ENCODE measurements around the gene SLC39A5. TPM values are rescaled to one million over a fixed set of nuclear protein-coding genes. Genes with fewer than 3 reads are reported as not detected.

Gene SLC39A5
- total RNA-seq, 1 donor from 2014 or later: not detected

DNA sequence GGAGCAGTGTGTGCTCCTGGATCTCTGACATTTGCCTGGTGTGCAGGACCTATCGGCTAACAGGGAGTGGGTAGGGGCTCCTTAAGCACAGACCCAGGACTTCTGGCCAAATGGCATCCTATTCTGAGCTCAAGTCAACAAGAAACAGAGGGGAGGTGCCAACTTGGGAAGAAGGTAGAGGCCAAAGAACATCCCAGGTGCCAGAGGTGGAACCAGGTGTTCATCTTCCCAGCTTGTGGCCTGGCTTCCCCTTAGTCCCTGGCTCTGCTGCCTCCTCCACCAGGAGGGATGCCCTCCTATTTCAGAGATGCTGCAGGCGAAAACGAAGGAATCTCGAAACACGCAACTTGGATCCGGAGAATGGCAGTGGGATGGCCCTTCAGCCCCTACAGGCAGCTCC is 6.2 kb downstream of the SLC39A5 start:
- intact Hi-C loops (cut with DNase I): no loop called here
- DNase-seq (ENCODE audit: missing footprints) (peak; percentile 7), ATAC-seq (no peak)

DNA sequence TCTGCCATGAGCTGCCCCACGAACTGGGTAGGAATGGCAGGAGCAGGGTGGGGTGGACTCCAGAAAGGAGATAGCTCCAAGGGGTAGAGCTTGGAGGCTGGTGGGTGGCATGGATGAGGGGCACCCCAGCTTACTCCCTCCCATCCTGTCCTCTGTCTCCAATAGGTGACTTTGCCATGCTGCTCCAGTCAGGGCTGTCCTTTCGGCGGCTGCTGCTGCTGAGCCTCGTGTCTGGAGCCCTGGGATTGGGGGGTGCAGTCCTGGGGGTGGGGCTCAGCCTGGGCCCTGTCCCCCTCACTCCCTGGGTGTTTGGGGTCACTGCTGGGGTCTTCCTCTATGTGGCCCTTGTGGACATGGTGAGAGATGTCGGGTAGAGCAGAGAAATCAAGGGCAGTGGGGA is 7.1 kb downstream of the SLC39A5 start:
- ATAC-seq (no peak), DNase-seq (ENCODE audit: missing footprints) (no peak)
- intact Hi-C loops (cut with DNase I): no loop called here

DNA sequence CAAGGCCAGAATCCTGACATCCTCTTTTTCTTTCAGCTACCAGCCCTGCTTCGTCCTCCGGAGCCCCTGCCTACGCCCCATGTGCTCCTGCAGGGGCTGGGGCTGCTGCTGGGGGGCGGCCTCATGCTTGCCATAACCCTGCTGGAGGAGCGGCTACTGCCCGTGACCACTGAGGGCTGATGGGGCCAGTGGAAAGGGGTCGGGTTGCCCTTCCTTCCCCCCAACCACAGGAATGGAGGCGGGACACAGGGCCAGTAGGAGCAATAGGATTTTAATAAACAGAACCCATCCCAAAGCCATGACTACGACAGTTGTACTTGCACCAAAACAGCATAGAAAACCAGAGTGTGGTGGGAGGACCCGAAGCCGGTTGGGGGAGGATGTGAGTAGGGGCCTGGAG is 7.7 kb downstream of the SLC39A5 start:
- intact Hi-C loops (cut with DNase I): no loop called here
- ATAC-seq: no peak
- peak; percentile 44 for DNase-seq (ENCODE audit: missing footprints)

DNA sequence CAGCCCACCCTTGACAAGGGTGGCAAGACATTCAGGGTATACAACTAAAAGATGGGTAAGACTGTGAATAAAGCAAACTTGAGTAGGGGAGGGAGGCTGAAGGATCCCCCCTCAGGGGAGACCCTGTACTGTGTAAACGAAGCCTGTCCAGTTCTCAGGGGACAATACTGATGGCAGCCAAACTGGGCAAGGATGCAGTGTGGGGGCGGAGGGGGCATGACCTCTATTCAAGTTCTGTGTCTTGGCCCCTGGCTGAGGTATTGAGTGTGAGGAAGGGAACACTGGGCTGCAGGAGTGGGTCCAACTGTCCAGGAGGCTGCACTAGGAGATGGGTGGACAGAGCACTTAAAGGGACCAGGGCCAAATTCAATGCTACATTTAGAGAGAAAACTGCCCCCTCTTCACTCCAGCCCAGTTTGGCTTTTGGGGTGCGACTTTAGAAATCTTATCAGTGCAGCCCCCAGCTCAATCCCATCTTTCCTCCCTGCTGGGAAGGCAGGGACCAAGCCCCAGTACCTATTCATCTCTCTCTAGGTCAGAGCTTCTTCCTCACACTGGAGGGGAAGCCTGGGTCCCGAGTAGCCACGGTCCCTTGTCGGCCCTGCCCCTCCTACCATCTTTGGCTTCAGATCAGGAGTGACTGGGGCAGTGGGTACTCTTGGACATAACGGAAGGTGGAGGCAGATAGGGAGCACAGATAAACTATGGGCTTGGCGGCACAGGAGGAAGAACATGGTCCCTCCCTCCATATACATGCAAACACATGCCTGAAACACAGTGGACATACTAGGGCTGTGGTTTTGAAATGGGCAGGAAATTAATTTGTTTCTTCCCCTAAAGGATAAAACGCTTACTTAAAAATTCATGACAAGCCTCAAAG is 11.8 kb downstream of the SLC39A5 start:
- peak; percentile 48 for DNase-seq (ENCODE audit: missing footprints)
- intact Hi-C loops (cut with DNase I): no loop called here
- no peak for ATAC-seq

DNA sequence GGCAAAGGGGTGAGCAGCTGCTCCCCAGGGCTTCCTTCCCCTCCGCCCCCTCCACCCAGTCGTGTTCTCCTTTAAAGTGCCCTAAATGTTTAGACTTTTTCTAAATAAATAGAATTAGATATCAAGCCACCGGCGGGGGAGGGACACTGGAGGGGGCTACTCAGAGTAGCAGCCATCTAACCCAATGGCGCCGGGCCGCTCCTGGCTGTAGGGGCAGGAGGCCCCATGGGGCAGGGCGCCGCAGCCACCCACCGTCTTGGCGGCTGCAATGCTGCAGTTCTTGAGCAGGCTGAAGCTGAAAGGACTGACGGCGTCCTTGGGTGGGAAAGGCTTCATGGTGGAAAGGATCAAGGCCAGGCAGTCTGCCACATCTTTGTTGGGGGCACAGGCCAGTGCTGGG is 13.1 kb downstream of the SLC39A5 start:
- DNase-seq (ENCODE audit: missing footprints) (peak; percentile 62), ATAC-seq (no peak)
- intact Hi-C loops (cut with DNase I): no loop called here

DNA sequence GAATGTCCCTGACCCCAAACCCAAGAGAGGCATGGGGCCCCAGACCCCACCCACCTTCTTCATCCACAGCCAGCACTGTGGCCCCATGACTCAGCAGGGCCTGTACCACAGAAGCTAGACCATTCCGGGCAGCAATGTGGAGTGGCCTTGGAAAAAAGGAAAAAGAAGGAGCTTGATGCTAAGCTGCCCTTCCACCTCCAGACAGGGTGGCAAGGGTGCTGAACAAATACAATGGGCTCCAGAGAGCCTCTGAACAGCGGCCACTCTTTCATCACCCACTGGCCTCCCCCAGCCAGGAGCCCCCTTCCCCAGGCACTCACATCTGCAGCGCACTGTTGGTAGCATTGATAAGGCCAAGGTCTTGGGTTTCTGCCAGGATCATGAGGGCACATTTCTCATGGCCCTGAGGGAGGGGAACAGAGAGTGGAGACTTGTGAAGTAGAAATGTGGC is 13.9 kb downstream of the SLC39A5 start:
- intact Hi-C loops (cut with DNase I): no loop called here
- ATAC-seq: peak; percentile 35
- DNase-seq (ENCODE audit: missing footprints): no peak

DNA sequence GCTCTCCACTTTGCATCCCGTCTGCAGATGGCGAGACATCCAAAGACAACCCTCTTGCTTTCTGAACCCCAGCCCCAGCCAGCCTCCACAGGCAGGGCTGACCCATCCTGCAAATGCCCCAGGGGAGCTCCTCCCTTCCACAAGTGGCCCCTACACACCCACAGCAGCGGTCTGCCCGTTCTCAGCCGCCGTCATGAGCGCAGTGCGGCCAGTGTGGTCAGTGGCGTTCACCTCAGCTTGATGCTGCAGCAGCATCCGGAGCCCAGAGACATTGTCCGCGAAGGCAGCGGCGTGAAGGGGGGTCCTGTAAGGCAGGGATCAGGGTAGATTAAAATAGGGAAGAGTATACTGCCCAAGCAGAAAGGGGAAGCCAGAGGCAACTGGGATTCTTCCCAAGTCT is 14.6 kb downstream of the SLC39A5 start:
- ATAC-seq (no peak), DNase-seq (ENCODE audit: missing footprints) (no peak)
- intact Hi-C loops (cut with DNase I): no loop called here

DNA sequence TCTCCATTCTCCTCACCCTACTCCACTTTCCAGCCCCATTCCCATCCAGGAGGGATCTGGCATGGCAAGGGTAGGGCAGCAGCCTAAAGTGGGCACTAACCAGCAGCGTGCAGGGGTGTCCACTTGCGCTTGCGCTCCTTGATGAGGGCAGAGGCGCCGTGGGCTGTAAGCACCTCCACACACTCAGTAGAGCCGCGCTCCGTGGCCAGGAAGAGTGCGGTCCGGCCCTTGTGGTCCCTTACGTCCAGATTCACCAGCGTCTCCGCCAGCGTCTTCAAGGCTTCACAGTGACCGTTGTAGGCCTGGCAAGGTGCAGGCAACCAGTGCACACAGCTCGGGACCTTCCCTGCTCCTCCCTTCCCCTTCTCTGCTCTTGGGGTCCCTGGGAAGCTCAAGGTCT is 18.1 kb downstream of the SLC39A5 start:
- DNase-seq (ENCODE audit: missing footprints): peak; percentile 50
- no peak for ATAC-seq
- intact Hi-C loops (cut with DNase I): no loop called here

DNA sequence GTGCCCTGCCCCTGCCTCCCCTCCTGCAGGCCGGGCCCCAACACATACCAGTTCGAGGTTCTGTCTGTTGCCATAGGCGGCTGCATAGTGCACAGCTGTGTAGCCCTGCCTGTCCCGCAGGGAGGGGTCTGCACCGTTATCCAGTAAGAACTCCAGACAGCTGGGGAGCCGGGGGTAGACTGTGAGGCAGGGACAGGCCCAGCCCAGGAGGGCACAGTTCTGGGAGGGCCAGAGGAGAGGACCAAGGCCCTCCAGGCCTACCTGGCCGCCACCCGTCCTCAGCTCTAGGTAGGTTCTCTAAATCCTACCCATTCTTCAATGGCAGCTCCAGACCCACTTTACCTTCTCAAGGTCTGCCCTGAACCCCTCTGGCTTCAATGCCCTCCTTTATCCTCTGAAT is 18.9 kb downstream of the SLC39A5 start:
- DNase-seq (ENCODE audit: missing footprints) (peak; percentile 16), ATAC-seq (no peak)
- intact Hi-C loops (cut with DNase I): no loop called here

DNA sequence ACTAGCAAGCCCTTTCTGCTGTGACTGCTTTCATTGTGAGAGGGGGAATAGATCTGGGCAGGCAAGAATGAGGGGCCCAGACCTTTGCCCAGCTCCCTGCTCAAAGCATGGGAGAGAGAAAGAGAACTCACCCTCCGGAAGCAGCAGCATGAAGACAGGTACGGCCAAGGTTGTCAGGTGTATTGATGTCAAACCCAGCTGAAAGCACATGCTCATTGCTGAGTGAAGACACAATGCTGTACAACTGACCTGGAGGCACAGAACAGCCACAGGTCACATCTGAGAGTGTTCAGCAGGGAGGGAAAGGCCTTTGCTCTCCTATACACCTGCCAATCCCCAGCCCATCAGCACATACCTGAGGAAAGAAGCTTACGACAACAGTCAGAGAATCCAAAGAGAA is 22.8 kb downstream of the SLC39A5 start:
- ATAC-seq (no peak), DNase-seq (ENCODE audit: missing footprints) (no peak)
- intact Hi-C loops (cut with DNase I): no loop called here

DNA sequence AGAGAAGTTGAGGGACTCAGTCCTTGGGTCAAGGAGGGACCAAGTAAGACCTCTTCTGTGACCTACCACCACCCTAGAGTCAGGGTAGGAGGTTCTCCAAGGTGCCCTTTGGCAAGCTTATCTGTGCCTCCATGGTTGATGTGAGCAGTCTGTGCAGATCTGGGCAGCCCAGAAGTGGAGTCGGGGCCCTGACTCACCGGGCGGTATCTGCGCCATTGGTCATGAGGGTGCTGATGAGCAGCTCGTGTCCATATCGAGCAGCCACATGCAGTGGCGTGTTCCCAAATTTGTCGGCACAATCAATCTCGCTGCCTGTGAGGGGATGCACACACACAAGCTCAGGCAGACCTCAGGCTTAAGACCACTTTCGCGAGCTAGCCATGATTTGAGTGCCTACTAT is 23.2 kb downstream of the SLC39A5 start:
- DNase-seq (ENCODE audit: missing footprints) (no peak), ATAC-seq (no peak)
- intact Hi-C loops (cut with DNase I): no loop called here

DNA sequence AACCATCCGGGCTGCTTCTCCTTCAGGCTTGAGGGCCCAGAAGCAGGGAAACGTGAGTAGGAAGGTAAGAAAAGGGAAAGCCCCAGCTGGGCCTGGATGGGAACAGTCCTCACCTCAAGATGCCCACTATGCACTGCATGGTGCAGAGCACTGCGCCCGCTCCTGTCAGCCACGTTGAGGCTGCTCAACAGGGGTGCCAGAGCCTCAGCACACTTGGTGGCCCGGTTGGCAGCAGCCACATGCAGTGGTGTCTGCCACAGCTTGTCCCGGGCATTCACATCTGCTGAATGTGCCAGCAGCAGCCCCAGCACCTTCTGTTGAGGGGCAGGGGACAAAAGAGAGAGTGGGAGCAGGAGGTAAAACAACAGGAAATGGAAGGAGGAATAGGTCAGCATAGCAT is 25.8 kb downstream of the SLC39A5 start:
- no peak for ATAC-seq

DNA sequence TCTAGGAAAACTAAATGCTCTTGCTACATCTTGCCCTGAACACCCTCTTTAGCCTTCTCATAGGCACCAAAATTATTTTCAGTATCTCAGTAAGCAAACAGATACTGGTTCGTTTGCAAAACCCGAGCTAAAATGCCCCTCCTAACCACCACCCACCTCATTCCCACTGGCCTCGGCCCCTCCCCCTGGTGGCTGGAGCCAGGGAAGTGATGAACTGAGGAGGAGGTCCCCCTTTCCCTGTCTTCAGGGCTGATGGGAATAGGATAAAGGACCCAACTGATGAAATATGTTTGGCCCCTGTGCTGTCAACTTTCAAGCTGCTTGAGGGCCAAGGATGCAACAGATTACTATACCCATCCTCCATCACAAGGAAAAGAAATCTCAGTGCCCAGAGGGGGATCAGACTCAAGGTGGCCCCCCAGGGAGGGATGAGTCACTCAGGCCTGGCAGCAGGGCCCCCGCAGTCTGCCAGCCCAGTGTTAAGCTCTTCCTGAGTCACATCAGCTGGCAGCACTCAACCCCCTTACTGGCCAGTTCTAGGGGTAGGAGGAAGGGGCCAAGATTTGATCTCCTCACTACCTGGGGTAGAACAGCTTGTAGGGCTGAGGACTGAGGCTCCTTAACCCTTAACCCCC is 26.6 kb downstream of the SLC39A5 start:
- no peak for DNase-seq (ENCODE audit: missing footprints)
- intact Hi-C loops (cut with DNase I): loop anchor here (5.0 kb wide), 1 partner anchor 34 kb away; the partner anchor contains the start of genes NABP2 and RNF41
- no peak for ATAC-seq

More for the DNA sequence above, 25.8 kb downstream of the SLC39A5 start:
- DNase-seq (ENCODE audit: missing footprints): no peak
- intact Hi-C loops (cut with DNase I): loop anchor here (5.0 kb wide), 1 partner anchor 33 kb away; the partner anchor contains the start of genes NABP2 and RNF41

DNA sequence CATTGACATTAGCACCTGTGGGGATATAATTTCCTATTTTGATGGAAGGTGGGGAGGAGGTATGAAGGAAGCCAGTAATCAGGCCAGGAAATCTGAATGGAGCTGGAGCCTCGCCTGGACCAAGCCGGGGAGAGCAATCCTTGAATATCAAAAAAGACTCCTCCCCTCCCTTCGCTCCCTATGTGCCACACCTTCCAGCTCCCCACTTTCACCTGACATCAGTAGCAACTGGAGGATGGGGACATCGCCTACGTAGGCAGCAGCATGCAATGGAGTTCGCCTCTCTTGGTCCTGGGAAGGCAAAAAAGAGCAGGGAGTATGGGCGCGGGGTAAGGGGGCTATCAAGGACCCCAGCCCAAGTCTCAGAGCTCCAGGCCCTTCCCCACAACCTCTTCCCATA is 27.2 kb downstream of the SLC39A5 start:
- ATAC-seq: no peak
- intact Hi-C loops (cut with DNase I): loop anchor here (5.0 kb wide), 1 partner anchor 35 kb away; the partner anchor contains the start of genes NABP2 and RNF41

DNA sequence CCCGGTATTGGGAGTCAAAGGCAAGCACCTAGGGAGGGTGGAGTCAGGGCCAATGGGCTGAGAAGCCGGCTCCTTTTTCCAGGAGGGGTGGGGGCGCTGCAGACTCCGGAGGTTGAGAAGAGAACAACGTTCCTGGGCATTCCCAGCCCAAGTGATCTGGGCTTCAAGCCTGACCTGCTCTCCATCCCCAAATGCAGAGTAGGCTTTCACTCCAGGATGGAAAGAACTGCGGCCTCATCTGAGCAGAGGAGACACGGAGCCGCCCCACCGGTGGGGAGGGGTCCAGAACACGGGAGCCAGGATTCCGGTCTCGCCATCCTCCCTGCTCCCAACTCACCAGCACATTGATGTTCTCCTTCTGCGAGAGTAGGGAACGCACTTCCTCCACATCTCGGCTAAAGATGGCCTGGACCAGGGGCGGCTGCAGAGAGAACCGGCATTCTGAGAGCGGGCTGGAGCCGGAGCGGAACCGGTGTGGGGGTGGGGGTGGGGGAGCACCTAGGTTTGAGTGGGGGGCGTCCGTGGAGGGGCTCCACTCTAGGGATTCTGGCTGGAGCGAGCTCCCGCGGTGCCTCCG is 27.7 kb downstream of the SLC39A5 start:
- intact Hi-C loops (cut with DNase I): loop anchor here (5.0 kb wide), 1 partner anchor 35 kb away; the partner anchor contains the start of genes NABP2 and RNF41
- DNase-seq (ENCODE audit: missing footprints) (no peak), ATAC-seq (no peak)

More for the DNA sequence above, 27.2 kb downstream of the SLC39A5 start:
- no peak for DNase-seq (ENCODE audit: missing footprints)

DNA sequence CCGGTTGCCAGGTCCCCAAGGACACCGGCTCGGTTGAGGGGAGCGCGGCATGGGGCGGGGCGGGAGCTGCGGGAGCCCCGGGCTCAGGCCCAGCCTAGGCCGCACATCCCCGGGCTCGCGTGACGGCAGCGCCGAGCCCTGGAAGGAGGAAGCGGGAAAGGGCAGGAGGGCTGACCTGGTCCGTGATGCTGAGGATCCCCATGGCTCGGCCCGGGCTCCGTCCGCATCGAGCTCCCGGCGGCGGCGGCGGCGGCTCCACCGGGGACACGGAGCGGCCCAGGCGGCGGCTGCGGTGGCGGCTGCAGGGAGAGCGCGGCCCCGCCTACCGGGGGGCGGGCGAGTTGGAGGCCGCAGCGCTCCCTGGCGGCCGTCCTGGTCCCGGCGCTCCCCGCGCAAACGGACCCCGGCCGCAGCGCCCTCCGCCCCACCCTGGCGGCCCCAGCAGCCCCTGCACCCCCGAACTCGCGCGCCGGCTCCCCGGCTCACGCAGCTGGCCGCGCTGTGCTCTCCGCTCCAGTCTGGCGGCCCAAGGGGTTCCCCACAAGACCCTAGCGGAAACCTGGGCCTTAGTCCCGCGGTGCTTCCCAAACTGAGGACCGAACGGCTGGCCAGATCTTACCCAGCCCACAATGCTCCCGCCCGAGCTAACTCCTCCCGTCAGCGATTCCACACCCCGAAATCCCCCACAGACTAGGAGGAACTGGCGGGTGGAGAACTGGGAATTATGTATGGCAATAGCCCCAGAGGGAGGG is 28.4 kb downstream of the SLC39A5 start, which contains the start of gene ANKRD52:
Gene ANKRD52, minus strand, starts transcription at position 317 of the 752 bp plus-strand sequence. Its CDS starts 115 bp downstream, at position 202.
- intact Hi-C loops (cut with DNase I): loop anchor here (5.0 kb wide), 1 partner anchor 36 kb away; the partner anchor contains the start of genes NABP2 and RNF41
- ATAC-seq: peak; percentile 96
- peak; percentile 92 for DNase-seq (ENCODE audit: missing footprints)

DNA sequence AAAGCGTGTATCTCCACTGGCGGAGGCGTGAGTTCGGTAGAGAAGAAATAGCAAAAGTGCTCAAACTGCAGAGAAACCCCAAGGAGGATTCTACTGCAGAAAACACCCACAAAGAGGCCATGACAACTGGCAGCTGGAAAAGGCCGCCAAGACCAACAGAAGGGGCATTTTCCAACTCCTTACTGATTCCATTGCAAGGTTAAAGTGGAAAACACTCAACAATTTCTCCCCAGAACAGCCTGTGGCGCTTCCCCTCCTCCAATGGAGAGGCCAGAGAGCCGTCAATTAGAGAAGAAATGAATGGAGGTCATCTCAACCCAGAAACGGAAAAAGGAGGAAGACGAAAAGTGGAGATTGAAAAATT is 29.0 kb downstream of the SLC39A5 start:
- intact Hi-C loops (cut with DNase I): loop anchor here (5.0 kb wide), 1 partner anchor 37 kb away; the partner anchor contains the start of genes NABP2 and RNF41
- ATAC-seq (no peak), DNase-seq (ENCODE audit: missing footprints) (no peak)

DNA sequence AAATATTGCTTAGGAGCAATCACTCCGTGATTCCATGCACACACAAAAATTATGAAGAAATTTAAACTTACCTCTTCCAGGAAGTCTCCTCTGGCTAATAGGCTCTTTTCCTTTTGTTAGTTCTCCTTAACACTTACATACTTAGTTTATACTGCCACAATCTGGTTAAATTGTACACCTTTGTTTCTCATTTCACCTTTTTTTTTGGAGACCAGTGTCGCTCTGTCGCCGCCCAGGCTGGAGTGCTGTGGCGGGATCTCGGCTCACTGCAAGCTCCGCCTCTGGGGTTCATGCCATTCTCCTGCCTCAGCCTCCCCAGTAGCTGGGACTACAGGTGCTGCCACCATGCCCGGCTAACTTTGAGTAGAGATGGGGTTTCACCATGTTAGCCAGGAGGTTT is 30.5 kb downstream of the SLC39A5 start:
- no peak for ATAC-seq

DNA sequence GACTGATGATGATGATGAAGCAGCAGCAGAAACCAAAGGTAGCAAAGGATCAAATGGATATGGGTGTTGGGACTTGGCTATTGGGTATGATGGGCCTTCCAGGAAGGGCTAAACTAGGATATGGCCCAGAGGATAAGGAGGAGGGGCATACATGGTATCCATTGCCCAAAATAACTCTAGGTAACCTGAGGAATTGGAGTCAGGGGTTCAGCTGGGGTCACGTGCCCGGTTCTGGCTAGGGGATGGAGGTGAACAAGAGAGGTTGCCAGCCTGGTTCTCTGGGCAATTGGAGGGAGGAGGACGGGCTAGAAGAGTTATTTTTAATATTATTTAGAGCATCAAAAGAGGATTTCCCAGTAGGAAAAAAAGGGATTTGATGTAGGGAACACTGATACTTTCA is 31.1 kb downstream of the SLC39A5 start:
- DNase-seq (ENCODE audit: missing footprints) (no peak), ATAC-seq (no peak)
- intact Hi-C loops (cut with DNase I): no loop called here

More for the DNA sequence above, 30.5 kb downstream of the SLC39A5 start:
- intact Hi-C loops (cut with DNase I): no loop called here
- DNase-seq (ENCODE audit: missing footprints): no peak
